GM12891 (cell line): ENCODE data around the gene NT5DC2.

ENCODE experiments used
- POLR2A ChIP-seq: IDR thresholded peaks from 2 replicates; pipeline ENCODE4 v1.6.1; 2011; ENCODE audit warnings: low read depth, low read length, control low read depth
- POLR2AphosphoS5 ChIP-seq: IDR thresholded peaks from 2 replicates; pipeline ENCODE4 v1.6.1; 2011; ENCODE audit warnings: low read depth, low read length, control low read depth
- SPI1 ChIP-seq: IDR thresholded peaks from 2 replicates; pipeline ENCODE4 v1.6.1; 2011; ENCODE audit warnings: low read depth, low read length, control low read depth
- TAF1 ChIP-seq: IDR thresholded peaks from 2 replicates; pipeline ENCODE4 v1.6.1; 2011; ENCODE audit warnings: low read depth, low read length, control low read depth

- TF ChIP-seq POLR2AphosphoS5 (no peak), POLR2A (no peak), SPI1 (no peak), TAF1 (no peak)
Measured at GRCh38 chr3:52490035-52490938, 43.4 kb downstream of the NT5DC2 start.
